ENCODE measurements around the gene GBP2. TPM values are rescaled to one million over a fixed set of nuclear protein-coding genes. Genes with fewer than 3 reads are reported as not detected.

GBP2 gene
- total and polyA plus RNA-seq, 2 donors (not counting 3 experiments of a cell fraction or from before 2014, with no cell fraction given) = 13.1 to 30.2 TPM

- no TSS peak for BruUV-seq (replicated peaks)
- H3K36me3 ChIP-seq (ENCODE audit: control insufficient read depth in 2 of 2, extremely low read depth in 1 of 2, insufficient read depth in 2 of 2, low read length in 2 of 2) = no peaks in the 10 kb centered on the region
- FAIRE-seq (no peak), DNase-seq (ENCODE audit: low read depth, low spot score) (no peak)
- H3K4me1 ChIP-seq (ENCODE audit: control insufficient read depth, extremely low read depth, insufficient read depth, low read length) = no peaks in the 10 kb centered on the region
- no peak for TF ChIP-seq POLR2AphosphoS5 (IDR thresholded peaks at IDR 0.05; ENCODE audit: insufficient read depth, low read depth, low read length)
- no peak for TF ChIP-seq MYC (IDR thresholded peaks at IDR 0.05; ENCODE audit: low read depth, low read length)
- TF ChIP-seq, protein P1, sequence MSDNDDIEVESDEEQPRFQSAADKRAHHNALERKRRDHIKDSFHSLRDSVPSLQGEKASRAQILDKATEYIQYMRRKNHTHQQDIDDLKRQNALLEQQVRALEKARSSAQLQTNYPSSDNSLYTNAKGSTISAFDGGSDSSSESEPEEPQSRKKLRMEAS (IDR thresholded peaks at IDR 0.05; ENCODE audit: insufficient read depth, insufficient read length) = no peak
- TF ChIP-seq CTCF (IDR thresholded peaks at IDR 0.05; ENCODE audit: extremely low read depth in 1 of 2, insufficient read depth in 1 of 2, low read depth in 1 of 2, low read length in 2 of 2) = no peak
- no peak for TF ChIP-seq FOS (IDR thresholded peaks at IDR 0.05; ENCODE audit: borderline replicate concordance, insufficient read depth, low read length)
- TF ChIP-seq POLR2A (IDR thresholded peaks at IDR 0.05; ENCODE audit: low read depth, low read length) = no peak
- TF ChIP-seq JUN (IDR thresholded peaks at IDR 0.05; ENCODE audit: borderline replicate concordance, insufficient read depth, insufficient read length, low read depth) = no peak
- TF ChIP-seq GATA2 (IDR thresholded peaks at IDR 0.05; ENCODE audit: insufficient read depth, insufficient read length, low read depth, low read length) = no peak
- no peak for TF ChIP-seq EZH2 (IDR thresholded peaks at IDR 0.05; ENCODE audit: borderline replicate concordance, low read depth, low read length, severe bottlenecking)
- CTCF ChIA-PET = interaction anchor here (0.9 kb wide), 1 partner anchor 89 kb away, joined by 3 read pairs; no protein-coding TSS in a partner anchor
- no peaks in the 10 kb centered on the region for H3K9me3 ChIP-seq (replicated peaks; ENCODE audit: control insufficient read depth, insufficient read depth, low read length)
- H3K4me3 ChIP-seq (replicated peaks in 1 of 3; ENCODE audit: insufficient read depth in 1 of 3, low read depth in 1 of 3, low read length in 3 of 3) = no peak overlapping the region
- no peaks in the 10 kb centered on the region for H3K79me2 ChIP-seq (ENCODE audit: control insufficient read depth, insufficient read depth, low read length)
- H3K9ac ChIP-seq (replicated peaks; ENCODE audit: extremely low read depth, insufficient read depth, low read length) = no peak overlapping the region
- POLR2A ChIA-PET = no interaction called here
- dilution Hi-C loops (cut with MboI; ENCODE audit: extremely low pct_ligation_motif_present, low sequenced_read_pairs) (no loop called here), intact Hi-C loops (cut with micrococcal nuclease) (no loop called here)
- H3K27ac ChIP-seq (ENCODE audit: insufficient read depth, low read depth, low read length) = no peak overlapping the region
- no peaks in the 10 kb centered on the region for H3K9me1 ChIP-seq (replicated peaks; ENCODE audit: control insufficient read depth, extremely low read depth, insufficient read depth, low read length)
- no peak overlapping the region for H3K4me2 ChIP-seq (ENCODE audit: insufficient read depth, low read length)
- H4K20me1 ChIP-seq (replicated peaks; ENCODE audit: control insufficient read depth, extremely low read depth, insufficient read depth, low read length) = no peaks in the 10 kb centered on the region
- no peak overlapping the region for H2AFZ ChIP-seq (ENCODE audit: low read depth, low read length)
- no peaks in the 10 kb centered on the region for H3K27me3 ChIP-seq (ENCODE audit: control insufficient read depth in 2 of 2, insufficient read depth in 2 of 2, low read length in 2 of 2)
These were observed 48.6 kb upstream of the GBP2 start for GRCh38 chr1:89174491-89174890.
